Caco-2 (cell line): ENCODE data around the gene FOXC1. TPM values are rescaled to one million over a fixed set of nuclear protein-coding genes. Genes with fewer than 3 reads are reported as not detected.

ENCODE experiments used
- BruUV-seq: library from RNA; stranded (reverse); fragments of 400-500 nt; replicated peaks from 2 replicates; lab custom pipeline; 2021; lab: Mats Ljungman, UMichigan
- CTCF ChIA-PET: fragments of 300-600 bp; sonication (Branson Sonifier 250); formaldehyde crosslinking; loops from one replicate; lab custom pipeline; 2022; ENCODE audit warnings: antibody characterized with exemption; lab: Charles Lee
- POLR2A ChIA-PET: fragments of 300-600 bp; sonication (Branson Sonifier 250); formaldehyde crosslinking; loops from one replicate; lab custom pipeline; 2022; ENCODE audit warnings: antibody characterized with exemption; lab: Charles Lee
- DNase-seq, 2 experiments: peaks; one replicate each; pipeline versions ENCODE4 v3.0.0 to v3.0.0-alpha.2; 2020 to 2022
- H3K27me3 ChIP-seq: replicated peaks from 2 replicates; pipeline ENCODE4 v1.6.0; 2011; ENCODE audit warnings: low read length; ENCODE audit not compliant: control insufficient read depth, insufficient read depth
- H3K36me3 ChIP-seq: 2 replicates; pipeline ENCODE4 v1.5.1; 2011; ENCODE audit warnings: low read length; ENCODE audit not compliant: control insufficient read depth, insufficient read depth
- H3K4me1 ChIP-seq: fragments of 250-450 bp; sonication (Bioruptor Pico); 2 replicates; pipeline ENCODE4 v1.5.1; 2020; ENCODE audit warnings: mild to moderate bottlenecking
- H3K4me3 ChIP-seq: 2 replicates; pipeline ENCODE4 v1.5.1; 2011; ENCODE audit warnings: low read depth, mild to moderate bottlenecking, control low read depth, low read length
- H3K9me3 ChIP-seq: fragments of 250-450 bp; sonication (Bioruptor Pico); 2 replicates; pipeline ENCODE4 v1.5.1; 2020; ENCODE audit warnings: mild to moderate bottlenecking, moderate library complexity
- H3K27ac Mint-ChIP-seq: one replicate; pipeline ENCODE4 v1.8.0; 2022; ENCODE audit warnings: mixed read lengths; ENCODE audit not compliant: unreplicated experiment
- H3K27me3 Mint-ChIP-seq: one replicate; pipeline ENCODE4 v1.8.0; 2022; ENCODE audit warnings: mixed read lengths; ENCODE audit not compliant: insufficient read depth, unreplicated experiment
- H3K36me3 Mint-ChIP-seq: one replicate; pipeline ENCODE4 v1.8.0; 2022; ENCODE audit warnings: mild to moderate bottlenecking, mixed read lengths; ENCODE audit not compliant: insufficient read depth, unreplicated experiment
- H3K4me1 Mint-ChIP-seq: one replicate; pipeline ENCODE4 v1.8.0; 2022; ENCODE audit warnings: low read depth, mixed read lengths; ENCODE audit not compliant: unreplicated experiment
- H3K4me3 Mint-ChIP-seq: one replicate; pipeline ENCODE4 v1.8.0; 2022; ENCODE audit warnings: mild to moderate bottlenecking, moderate library complexity, mixed read lengths; ENCODE audit not compliant: unreplicated experiment
- H3K9me3 Mint-ChIP-seq: one replicate; pipeline ENCODE4 v1.8.0; 2022; ENCODE audit warnings: mixed read lengths; ENCODE audit not compliant: unreplicated experiment
- CTCF ChIP-seq, 2 experiments: fragments of 200-600 bp in 1 of 2; IDR thresholded peaks; 1 replicate in 1 of 2; 2 replicates in 1 of 2; pipeline versions ENCODE4 v1.5.1 to v1.8.0; 2011 to 2022; ENCODE audit warnings: antibody characterized with exemption in 1 of 2, control low read depth in 1 of 2, inconsistent platforms in 1 of 2, low read depth in 1 of 2, low read length in 1 of 2, mild to moderate bottlenecking in 1 of 2, moderate library complexity in 1 of 2; ENCODE audit not compliant: insufficient read depth in 1 of 2, severe bottlenecking in 1 of 2, unreplicated experiment in 1 of 2
- intact Hi-C: fragments of 100-400 bp; cut with micrococcal nuclease; formaldehyde crosslinking; loops from one replicate; pipeline ENCODE4 v1.10.0; 2022; ENCODE audit not compliant: unreplicated experiment
- total RNA-seq: library from RNA; stranded (reverse); gene quantifications from 2 replicates; pipeline ENCODE4 v1.2.3, GENCODE V29; 2022

The FOXC1 gene
- total RNA-seq, 1 experiment from 2014 or later: 6.8 TPM

GRCh38 chr6:1630771-1631217 is 21.1 kb downstream of the FOXC1 start:
- intact Hi-C loops: no loop called here
- no peak for TF ChIP-seq CTCF (IDR thresholded peaks at IDR 0.05; ENCODE audit: insufficient read depth in 1 of 2, low read depth in 1 of 2, low read length in 1 of 2, severe bottlenecking in 1 of 2, unreplicated experiment in 1 of 2)
- Histone ChIP-seq H3K36me3 (no peaks in the 10 kb centered on the region), H3K27me3 (no peaks in the 10 kb centered on the region), H3K9me3 (no peaks in the 10 kb centered on the region), H3K4me3 (no peak overlapping the region), H3K4me1 (peaks cover 22% of the 10 kb centered on the region)
- Mint-ChIP-seq H3K36me3 (no peaks in the 10 kb centered on the region), H3K27me3 (no peaks in the 10 kb centered on the region), H3K9me3 (no peaks in the 10 kb centered on the region), H3K27ac (no peak overlapping the region), H3K4me3 (no peak overlapping the region), H3K4me1 (peaks cover 8% of the 10 kb centered on the region)
- ChIA-PET POLR2A (no interaction called here), CTCF (no interaction called here)
- DNase-seq: peak in 1 of 2 experiments; percentile 66
- BruUV-seq: no TSS peak

DNA sequence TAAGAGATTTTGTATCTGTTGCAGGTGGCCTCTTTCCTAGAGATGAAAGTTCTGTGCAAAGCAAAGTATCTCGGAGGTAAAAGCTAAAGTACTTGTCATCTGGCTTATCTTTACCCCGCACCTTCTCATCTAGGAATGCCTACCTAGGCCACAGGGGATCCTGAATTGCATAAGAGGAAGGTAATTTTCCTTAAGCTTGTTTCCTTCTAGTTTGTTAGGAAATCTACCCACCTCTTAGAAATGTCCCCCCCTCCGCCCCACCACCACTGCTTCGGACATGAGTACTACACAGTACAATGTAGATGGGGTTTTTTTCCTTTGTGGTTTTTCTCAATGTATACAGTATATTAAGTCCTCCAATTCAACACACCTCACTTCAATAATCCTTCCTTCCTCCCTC is 21.5 kb downstream of the FOXC1 start:
- TF ChIP-seq CTCF (IDR thresholded peaks at IDR 0.05; ENCODE audit: insufficient read depth in 1 of 2, low read depth in 1 of 2, low read length in 1 of 2, severe bottlenecking in 1 of 2, unreplicated experiment in 1 of 2): no peak
- peaks cover 8% of the 10 kb centered on the region for H3K4me1 Mint-ChIP-seq
- H3K27me3 ChIP-seq: no peaks in the 10 kb centered on the region
- intact Hi-C loops: no loop called here
- H3K27ac Mint-ChIP-seq: no peak overlapping the region
- BruUV-seq: no TSS peak
- ChIA-PET CTCF (no interaction called here), POLR2A (no interaction called here)
- H3K9me3 Mint-ChIP-seq: no peaks in the 10 kb centered on the region
- H3K27me3 Mint-ChIP-seq: no peaks in the 10 kb centered on the region
- H3K36me3 Mint-ChIP-seq: no peaks in the 10 kb centered on the region
- no peak overlapping the region for H3K4me3 ChIP-seq
- H3K9me3 ChIP-seq: no peaks in the 10 kb centered on the region
- peaks cover 22% of the 10 kb centered on the region for H3K4me1 ChIP-seq
- DNase-seq: peak in 1 of 2 experiments; percentile 32
- no peaks in the 10 kb centered on the region for H3K36me3 ChIP-seq
- H3K4me3 Mint-ChIP-seq: no peak overlapping the region

- Mint-ChIP-seq H3K4me3 (no peak overlapping the region), H3K4me1 (peaks cover 8% of the 10 kb centered on the region), H3K27me3 (no peaks in the 10 kb centered on the region), H3K9me3 (no peaks in the 10 kb centered on the region), H3K36me3 (no peaks in the 10 kb centered on the region), H3K27ac (no peak overlapping the region)
- POLR2A ChIA-PET: no interaction called here
- CTCF ChIA-PET: no interaction called here
- intact Hi-C loops: no loop called here
- H3K9me3 ChIP-seq: no peaks in the 10 kb centered on the region
- no peaks in the 10 kb centered on the region for H3K36me3 ChIP-seq
- no peak overlapping the region for H3K4me3 ChIP-seq
- BruUV-seq: no TSS peak
- TF ChIP-seq CTCF (IDR thresholded peaks at IDR 0.05; ENCODE audit: insufficient read depth in 1 of 2, low read depth in 1 of 2, low read length in 1 of 2, severe bottlenecking in 1 of 2, unreplicated experiment in 1 of 2): no peak
- H3K4me1 ChIP-seq: peaks cover 34% of the 10 kb centered on the region
- no peaks in the 10 kb centered on the region for H3K27me3 ChIP-seq
- no peak for DNase-seq
These were observed 23.8 kb downstream of the FOXC1 start for GRCh38 chr6:1633366-1634021.
